ENCODE measurements around the gene TRIM25. TPM values are rescaled to one million over a fixed set of nuclear protein-coding genes. Genes with fewer than 3 reads are reported as not detected.

Gene TRIM25
- total RNA-seq, 1 donor from 2014 or later = 19.5 TPM

GRCh38 chr17:56898874-56899273 is 15.0 kb downstream of the TRIM25 start:
- ATAC-seq (no peak), DNase-seq (no peak)
- intact Hi-C loops (cut with micrococcal nuclease) = no loop called here

GRCh38 chr17:56897646-56898424 is 16.0 kb downstream of the TRIM25 start:
- DNase-seq (no peak), ATAC-seq (no peak)
- intact Hi-C loops (cut with micrococcal nuclease) = no loop called here

- DNase-seq = no peak
- no peak for ATAC-seq
- intact Hi-C loops (cut with micrococcal nuclease) = no loop called here
Measured at GRCh38 chr17:56896968-56897359, 16.9 kb downstream of the TRIM25 start.

GRCh38 chr17:56896217-56896967 is 17.5 kb downstream of the TRIM25 start:
- ATAC-seq = no peak
- intact Hi-C loops (cut with micrococcal nuclease) = no loop called here

GRCh38 chr17:56894859-56895455 is 18.9 kb downstream of the TRIM25 start:
- DNase-seq (no peak), ATAC-seq (no peak)
- intact Hi-C loops (cut with micrococcal nuclease) = no loop called here

More at GRCh38 chr17:56896217-56896967, 17.5 kb downstream of the TRIM25 start:
- DNase-seq = no peak

- intact Hi-C loops (cut with micrococcal nuclease) = no loop called here
- no peak for DNase-seq
- ATAC-seq = no peak
Measured at GRCh38 chr17:56893503-56893902, 20.3 kb downstream of the TRIM25 start.

GRCh38 chr17:56892333-56892732 is 21.5 kb downstream of the TRIM25 start:
- ATAC-seq = no peak
- DNase-seq = no peak

GRCh38 chr17:56891751-56892150 is 22.1 kb downstream of the TRIM25 start:
- intact Hi-C loops (cut with micrococcal nuclease) = no loop called here
- ATAC-seq = peak; percentile 15
- peak; percentile 63 for DNase-seq

More at GRCh38 chr17:56892333-56892732, 21.5 kb downstream of the TRIM25 start:
- intact Hi-C loops (cut with micrococcal nuclease) = no loop called here

- ATAC-seq (no peak), DNase-seq (no peak)
- intact Hi-C loops (cut with micrococcal nuclease) = no loop called here
Measured at GRCh38 chr17:56890906-56891674, 22.8 kb downstream of the TRIM25 start.

- DNase-seq = no peak
- ATAC-seq = no peak
- intact Hi-C loops (cut with micrococcal nuclease) = no loop called here
Measured at GRCh38 chr17:56890390-56890789, 23.5 kb downstream of the TRIM25 start.

GRCh38 chr17:56887552-56888467 is 26.0 kb downstream of the TRIM25 start:
- intact Hi-C loops (cut with micrococcal nuclease) = no loop called here
- ATAC-seq = no peak
- DNase-seq = no peak

GRCh38 chr17:56887105-56887504 is 26.7 kb downstream of the TRIM25 start:
- DNase-seq = no peak
- intact Hi-C loops (cut with micrococcal nuclease) = no loop called here
- no peak for ATAC-seq

- DNase-seq (no peak), ATAC-seq (no peak)
- intact Hi-C loops (cut with micrococcal nuclease) = no loop called here
Measured at GRCh38 chr17:56886288-56886731, 27.5 kb downstream of the TRIM25 start.

GRCh38 chr17:56885312-56885657 is 28.6 kb downstream of the TRIM25 start:
- DNase-seq (no peak), ATAC-seq (no peak)
- intact Hi-C loops (cut with micrococcal nuclease) = no loop called here

- intact Hi-C loops (cut with micrococcal nuclease) = no loop called here
- ATAC-seq (no peak), DNase-seq (no peak)
Measured at GRCh38 chr17:56884483-56885311, 29.2 kb downstream of the TRIM25 start.

- ATAC-seq = no peak
- intact Hi-C loops (cut with micrococcal nuclease) = no loop called here
- no peak for DNase-seq
Measured at GRCh38 chr17:56883616-56884015, 30.2 kb downstream of the TRIM25 start.

- DNase-seq (no peak), ATAC-seq (no peak)
- intact Hi-C loops (cut with micrococcal nuclease) = no loop called here
Measured at GRCh38 chr17:56881685-56882295, 32.1 kb downstream of the TRIM25 start.
